Breast epithelium (tissue), 3 donors: ENCODE measurements around the gene DSCAML1.

ENCODE experiments used
- CTCF ChIP-seq, 3 donors: fragments of 450-650 bp; IDR thresholded peaks; one replicate each; pipeline ENCODE4 v1.5.1; 2016 to 2017; ENCODE audit warnings: antibody characterized with exemption in 3 of 3, mild to moderate bottlenecking in 3 of 3, moderate library complexity in 3 of 3
- POLR2AphosphoS5 ChIP-seq, 3 donors: sonication (generic); formaldehyde crosslinking; IDR thresholded peaks; one replicate each; pipeline ENCODE4 v1.6.1; 2017; ENCODE audit warnings: antibody characterized with exemption in 3 of 3

- TF ChIP-seq CTCF (IDR thresholded peaks at IDR 0.05), result no peak
- TF ChIP-seq POLR2AphosphoS5 (IDR thresholded peaks at IDR 0.05), result no peak
Measured at GRCh38 chr11:117594721-117595120, 202.3 kb downstream of the DSCAML1 start.
